Hematopoietic multipotent progenitor cell treated with erythropoietin and hydrocortisone succinate and interleukin-3 and kit ligand, for 6 days (in vitro differentiated cells): Measurements from ENCODE around the gene NOS3.

Experiments
- DNase-seq: peaks from one replicate; pipeline ENCODE4 v3.0.0-alpha.2; 2015

The NOS3 gene

GRCh38 chr7:150990416-150991186 is at the start of gene NOS3:
Gene NOS3 (plus strand): TSS chr7:150991017. CDS start chr7:150993804, 2,787 bp downstream.
- DNase-seq: no peak

DNA sequence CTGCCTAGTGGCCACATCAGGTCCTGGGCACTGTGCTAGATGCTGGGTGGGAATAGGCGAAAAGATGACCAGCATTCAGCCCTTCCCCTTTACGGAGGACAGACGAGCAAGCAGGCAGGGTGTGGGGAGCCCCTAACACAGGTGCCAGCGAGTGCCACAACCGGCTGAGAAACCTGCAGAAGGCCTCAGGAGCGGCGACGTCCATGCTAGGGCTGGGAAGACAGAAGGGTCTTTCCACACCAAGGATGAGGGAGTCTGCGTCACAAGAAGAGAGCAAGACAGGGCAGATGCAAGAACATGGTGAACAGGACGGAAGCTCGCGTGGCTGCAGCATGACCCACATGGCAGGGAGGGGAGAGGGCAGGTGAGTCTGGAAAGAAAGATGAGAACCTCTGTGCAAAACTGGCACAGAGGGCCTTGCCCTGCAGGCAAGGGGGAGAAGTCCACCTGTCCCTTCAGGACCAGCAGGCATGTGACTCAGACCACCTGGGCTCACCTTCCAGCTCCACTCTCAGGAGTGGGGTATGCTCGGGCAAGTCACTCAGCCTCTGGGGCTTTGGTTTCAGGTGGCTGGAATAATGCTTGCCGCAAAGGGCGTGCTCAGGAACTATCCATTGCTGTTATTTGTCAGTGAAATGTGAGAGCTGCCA is 49.3 kb upstream of the NOS3 start:
- DNase-seq: peak; percentile 5

DNA sequence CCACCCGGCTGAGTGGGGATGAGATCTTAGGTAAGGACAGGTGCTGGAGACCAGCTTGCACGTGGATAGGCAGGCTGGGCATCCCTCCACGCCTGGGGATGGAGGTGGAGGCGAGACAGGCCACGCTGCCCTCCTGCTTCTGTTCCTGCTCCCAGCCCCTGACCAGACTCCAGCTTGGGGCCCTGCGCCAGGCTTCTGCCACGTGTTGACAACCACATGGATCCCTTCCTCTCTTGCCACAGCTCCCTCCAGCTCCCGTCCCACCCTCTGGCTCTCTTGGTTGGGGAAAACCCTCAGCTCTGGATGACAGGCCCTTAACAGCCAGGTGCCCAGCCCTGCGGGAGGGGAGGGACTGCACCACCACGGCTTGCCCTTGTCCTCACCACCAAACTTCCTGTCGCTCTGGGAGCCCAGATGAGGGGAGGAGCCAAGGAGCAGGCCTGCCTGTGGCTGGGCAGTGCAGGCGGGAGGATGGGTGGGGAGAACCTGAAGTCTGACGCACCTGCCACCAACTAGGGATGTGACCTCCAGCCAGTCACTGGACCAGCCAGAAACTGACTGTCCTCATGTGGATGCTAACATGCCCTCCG is 48.7 kb upstream of the NOS3 start:
- peak; percentile 90 for DNase-seq

- peak; percentile 58 for DNase-seq
Observed at GRCh38 chr7:150942591-150943452, 48.0 kb upstream of the NOS3 start.

- no peak for DNase-seq
Observed at GRCh38 chr7:150943453-150943814, 47.4 kb upstream of the NOS3 start.

GRCh38 chr7:150944066-150945042 is 46.5 kb upstream of the NOS3 start:
- DNase-seq: peak; percentile 60

GRCh38 chr7:150945171-150945852 is 45.5 kb upstream of the NOS3 start:
- DNase-seq: peak; percentile 32

GRCh38 chr7:150945853-150946420 is 44.9 kb upstream of the NOS3 start:
- peak; percentile 57 for DNase-seq

- DNase-seq: peak; percentile 18
Observed at GRCh38 chr7:150946421-150947240, 44.2 kb upstream of the NOS3 start.

DNA sequence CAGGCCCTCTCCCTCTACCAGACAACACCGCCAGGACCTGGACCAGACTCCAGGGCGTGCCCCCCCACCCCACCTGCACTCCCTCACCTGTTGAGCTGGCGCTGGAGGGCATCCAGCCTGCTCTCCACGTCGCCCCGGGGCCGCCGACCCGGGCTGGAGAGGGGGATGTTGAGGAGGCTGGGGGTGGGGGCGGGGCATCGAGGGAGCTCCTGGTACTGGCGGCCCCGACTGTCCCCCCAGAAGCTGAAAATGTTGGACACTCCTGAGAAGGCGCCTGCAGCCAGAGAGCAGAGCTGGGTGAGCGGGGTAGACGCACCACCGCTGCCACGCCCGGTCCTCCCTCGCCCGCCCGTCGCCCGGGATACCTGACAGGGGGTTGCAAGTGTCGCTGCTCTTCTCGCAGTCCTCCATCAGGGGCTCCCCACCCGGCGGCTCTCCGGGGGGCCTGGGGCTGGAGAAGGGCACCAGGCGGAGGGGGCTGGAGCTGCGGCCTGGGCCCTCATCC is 43.5 kb upstream of the NOS3 start:
- DNase-seq: peak; percentile 32

- DNase-seq: no peak
Observed at GRCh38 chr7:150947761-150948651, 42.8 kb upstream of the NOS3 start.

- no peak for DNase-seq
Observed at GRCh38 chr7:150948791-150949251, 42.0 kb upstream of the NOS3 start.

DNA sequence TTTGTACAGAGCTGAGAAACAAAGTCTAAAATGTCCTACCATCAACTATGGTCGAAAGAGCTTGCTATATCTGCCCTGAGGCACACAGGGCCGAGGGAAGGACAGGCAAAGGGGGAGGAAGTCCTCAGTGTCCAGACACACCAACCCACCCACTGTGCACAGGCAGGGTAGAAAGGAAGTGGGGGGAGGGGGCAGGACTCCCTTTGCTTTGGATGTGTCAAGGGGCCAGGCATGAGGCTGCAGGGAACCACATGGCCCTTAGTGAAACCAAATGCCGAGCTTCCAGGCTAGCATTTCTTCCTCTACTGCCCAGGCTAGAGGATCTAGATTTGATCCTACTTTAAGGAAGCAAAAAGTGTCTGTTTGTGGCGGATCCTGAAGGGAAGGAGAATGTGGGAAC is 41.3 kb upstream of the NOS3 start:
- peak; percentile 42 for DNase-seq

DNA sequence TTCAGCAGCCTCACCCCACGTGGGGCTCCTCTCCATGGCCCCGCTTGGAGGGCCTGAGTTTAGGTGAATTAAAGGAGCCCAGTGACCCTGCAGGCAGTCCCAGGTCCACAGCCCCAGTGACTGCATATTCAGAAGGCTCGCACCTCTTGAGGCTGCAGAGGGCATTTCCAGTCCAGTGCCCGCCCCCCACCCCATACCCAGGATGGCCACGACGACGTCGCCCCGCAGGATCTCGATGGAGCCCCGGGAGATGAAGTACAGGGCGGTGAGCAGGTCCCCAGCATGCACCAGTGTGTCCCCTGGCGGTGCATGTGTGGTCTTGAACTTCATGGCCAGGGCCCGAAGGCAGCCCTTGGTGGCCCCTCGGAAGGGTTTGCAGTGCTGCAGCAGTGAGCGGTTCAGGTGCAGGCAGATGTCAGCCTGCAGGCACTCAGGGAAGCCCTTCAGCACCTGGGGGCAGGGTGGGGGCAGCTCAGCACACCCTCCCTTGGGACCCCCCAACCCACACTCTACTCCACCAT is 40.8 kb upstream of the NOS3 start:
- DNase-seq: no peak

DNA sequence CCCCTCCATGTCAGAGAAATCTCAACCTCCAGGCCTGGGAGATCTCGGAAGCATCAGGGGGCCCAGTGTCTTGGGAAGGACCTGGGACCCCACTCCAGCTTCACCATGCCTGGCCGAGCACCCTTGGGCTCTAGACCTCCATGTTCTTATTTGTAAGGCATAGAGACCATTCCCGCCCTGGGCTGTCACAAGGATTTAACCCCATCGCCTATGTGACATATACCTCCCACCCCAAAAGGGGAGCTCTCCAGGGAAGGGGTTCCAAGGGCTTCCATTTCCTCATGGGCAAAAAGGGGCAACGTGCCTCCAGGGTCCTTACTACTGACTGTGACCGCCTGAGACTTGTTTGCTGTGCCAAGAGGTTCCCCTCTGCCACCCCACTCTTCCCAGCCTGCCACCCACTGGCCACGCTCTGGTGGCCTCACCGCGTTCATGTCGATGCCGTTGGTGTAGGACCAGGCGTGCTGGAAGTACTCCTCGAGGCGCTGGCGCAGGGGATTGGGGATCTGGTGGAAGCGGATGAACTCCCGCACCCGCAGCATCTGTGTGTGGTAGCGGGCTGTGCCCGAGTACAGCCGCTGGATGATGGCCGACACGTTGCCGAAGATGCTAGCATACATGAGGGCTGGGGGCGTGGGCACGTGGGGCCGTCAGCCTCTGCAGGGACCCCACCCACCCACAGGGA is 40.2 kb upstream of the NOS3 start:
- no peak for DNase-seq

DNA sequence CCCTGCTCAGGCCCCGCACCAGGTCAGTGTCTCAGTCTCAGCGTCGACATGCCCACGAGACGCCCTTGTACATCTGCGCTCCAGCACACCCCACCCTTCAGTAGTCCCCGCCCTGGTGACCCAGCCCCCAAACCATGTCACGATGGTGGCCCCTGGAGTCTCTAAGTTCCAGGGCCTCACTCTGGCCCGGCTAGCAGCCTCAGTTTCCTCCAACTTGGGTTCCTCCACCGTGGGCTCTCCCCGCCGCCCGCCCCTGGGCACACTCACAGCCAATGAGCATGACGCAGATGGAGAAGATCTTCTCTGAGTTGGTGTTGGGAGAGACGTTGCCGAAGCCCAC is 39.7 kb upstream of the NOS3 start:
- no peak for DNase-seq

GRCh38 chr7:150951521-150951920 is 39.3 kb upstream of the NOS3 start:
- DNase-seq: no peak
